ENCODE results near the gene TMEM209. TPM values are rescaled to one million over a fixed set of nuclear protein-coding genes. Genes with fewer than 3 reads are reported as not detected.
"Not testable (repeated sequence)": the region's sequence is repeated elsewhere in the genome, so short reads cannot be mapped to it uniquely, and the experiment has no call there.

Gene TMEM209
- polyA plus RNA-seq, 3 donors: 28.3 to 30.6 (median 28.4) TPM

GRCh38 chr7:130178251-130178650 is 27.0 kb downstream of the TMEM209 start:
- DNase-seq (ENCODE audit: low read depth in 3 of 3, low spot score in 2 of 3): no peak

- no peak for DNase-seq (ENCODE audit: low read depth in 3 of 3, low spot score in 2 of 3)
Observed at GRCh38 chr7:130174237-130174959, 30.8 kb downstream of the TMEM209 start.

GRCh38 chr7:130162196-130162595 is 43.0 kb downstream of the TMEM209 start:
- no peak for DNase-seq (ENCODE audit: low read depth in 3 of 3, low spot score in 2 of 3)

GRCh38 chr7:130160455-130160854 is 44.8 kb downstream of the TMEM209 start:
- DNase-seq (ENCODE audit: low read depth in 3 of 3, low spot score in 2 of 3): no peak

GRCh38 chr7:130160023-130160422 is 45.2 kb downstream of the TMEM209 start:
- DNase-seq (ENCODE audit: low read depth in 3 of 3, low spot score in 2 of 3): no peak

- no peak for DNase-seq (ENCODE audit: low read depth in 3 of 3, low spot score in 2 of 3)
Observed at GRCh38 chr7:130157700-130158099, 47.5 kb downstream of the TMEM209 start.

- no peak for DNase-seq (ENCODE audit: low read depth in 3 of 3, low spot score in 2 of 3)
Observed at GRCh38 chr7:130156140-130156539, 49.1 kb downstream of the TMEM209 start.

- no peak for DNase-seq (ENCODE audit: low read depth in 3 of 3, low spot score in 2 of 3)
Observed at GRCh38 chr7:130154501-130155317, 50.5 kb downstream of the TMEM209 start.

- no peak for DNase-seq (ENCODE audit: low read depth in 3 of 3, low spot score in 2 of 3)
Observed at GRCh38 chr7:130154131-130154500, 51.1 kb downstream of the TMEM209 start.

- no peak for DNase-seq (ENCODE audit: low read depth in 3 of 3, low spot score in 2 of 3)
Observed at GRCh38 chr7:130153211-130153908, 51.8 kb downstream of the TMEM209 start.

- peak in 1 of 3 donors; percentile 47 for DNase-seq (ENCODE audit: low read depth in 3 of 3, low spot score in 2 of 3)
Observed at GRCh38 chr7:130152493-130153210, 52.6 kb downstream of the TMEM209 start.

- DNase-seq (ENCODE audit: low read depth in 3 of 3, low spot score in 2 of 3): no peak
Observed at GRCh38 chr7:130151591-130152492, 53.4 kb downstream of the TMEM209 start.

GRCh38 chr7:130150587-130150986 is 54.6 kb downstream of the TMEM209 start:
- DNase-seq (ENCODE audit: low read depth in 3 of 3, low spot score in 2 of 3): no peak

GRCh38 chr7:130149281-130150139 is 55.7 kb downstream of the TMEM209 start:
- DNase-seq (ENCODE audit: low read depth in 3 of 3, low spot score in 2 of 3): no peak

GRCh38 chr7:130148561-130148960 is 56.6 kb downstream of the TMEM209 start:
- DNase-seq (ENCODE audit: low read depth in 3 of 3, low spot score in 2 of 3): no peak

GRCh38 chr7:130147710-130148325 is 57.4 kb downstream of the TMEM209 start:
- no peak for DNase-seq (ENCODE audit: low read depth in 3 of 3, low spot score in 2 of 3)

GRCh38 chr7:130146693-130147405 is 58.4 kb downstream of the TMEM209 start:
- no peak for DNase-seq (ENCODE audit: low read depth in 3 of 3, low spot score in 2 of 3)

GRCh38 chr7:130146142-130146541 is 59.1 kb downstream of the TMEM209 start:
- DNase-seq (ENCODE audit: low read depth in 3 of 3, low spot score in 2 of 3): not testable (repeated sequence)

Data from right renal cortex interstitium (tissue), 3 donors.